22Rv1 (cell line): ENCODE measurements around the gene ARHGEF10L.

Source experiments
- H3K27ac ChIP-seq: fragments of 450-650 bp; 2 replicates; pipeline ENCODE4 v1.5.1; 2017
- CTCF ChIP-seq: fragments of 450-650 bp; IDR thresholded peaks from 2 replicates; pipeline ENCODE4 v1.5.1; 2017; ENCODE audit warnings: mild to moderate bottlenecking
- ZFX ChIP-seq: fragments of 450-650 bp; IDR thresholded peaks from 2 replicates; pipeline ENCODE4 v1.6.1; 2017; ENCODE audit warnings: antibody characterized with exemption, borderline replicate concordance

ARHGEF10L gene

DNA sequence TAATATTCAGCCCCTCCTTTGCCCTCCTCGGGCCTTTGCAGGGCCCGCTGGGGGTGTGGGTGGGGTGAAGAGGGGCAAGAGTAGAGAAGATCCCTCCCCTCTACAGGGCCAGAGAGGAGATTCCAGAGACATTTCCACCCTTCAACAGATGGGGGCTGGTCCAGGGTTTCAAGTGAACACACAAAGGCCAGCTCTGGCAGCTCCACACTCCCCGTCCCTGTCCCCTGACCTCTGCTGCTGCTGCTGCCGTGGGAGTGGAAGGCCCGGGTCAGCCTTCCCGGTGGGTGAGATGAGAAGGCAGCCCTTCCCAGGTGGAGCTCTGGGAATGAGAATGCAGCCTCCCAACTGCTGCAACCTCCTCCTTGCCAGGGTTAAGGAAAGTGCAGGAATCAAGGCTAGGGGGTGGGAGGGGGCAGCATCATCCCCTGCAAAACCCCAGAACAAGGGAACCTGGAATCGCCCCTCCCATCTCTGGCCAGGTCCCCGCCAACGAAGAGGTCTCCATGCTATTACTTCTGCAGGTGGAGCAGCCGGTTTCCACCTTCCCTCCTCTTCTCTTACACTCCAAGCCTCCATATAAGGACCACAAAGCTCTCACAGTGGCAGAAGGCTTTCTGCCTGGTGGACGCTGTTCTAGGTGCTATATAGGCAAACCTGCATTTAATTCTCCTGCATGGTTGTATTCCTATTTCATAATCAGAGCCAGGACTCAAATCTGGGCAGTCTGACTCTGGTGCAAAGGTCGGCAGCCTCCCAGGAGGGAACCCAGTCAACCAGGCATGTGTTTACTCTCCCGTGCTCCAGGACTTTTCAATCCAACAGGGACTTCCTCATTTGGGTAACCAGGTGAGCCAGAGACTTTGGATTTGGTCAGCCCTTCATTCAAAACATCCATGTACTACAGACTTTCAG lies 22.9 kb upstream of the ARHGEF10L start:
- no peak overlapping the region for H3K27ac ChIP-seq
- no peak for TF ChIP-seq ZFX
- TF ChIP-seq CTCF = no peak

- TF ChIP-seq ZFX (no peak), CTCF (no peak)
- H3K27ac ChIP-seq = no peak overlapping the region
These were observed 19.5 kb upstream of the ARHGEF10L start for GRCh38 chr1:17520041-17520440.

GRCh38 chr1:17520473-17521319 lies 18.8 kb upstream of the ARHGEF10L start:
- TF ChIP-seq CTCF (no peak), ZFX (no peak)
- H3K27ac ChIP-seq = no peak overlapping the region

- H3K27ac ChIP-seq = no peak overlapping the region
- no peak for TF ChIP-seq CTCF
- TF ChIP-seq ZFX = no peak
These were observed 17.4 kb upstream of the ARHGEF10L start for GRCh38 chr1:17521946-17522612.

- no peak for TF ChIP-seq ZFX
- TF ChIP-seq CTCF = no peak
- H3K27ac ChIP-seq = no peak overlapping the region
These were observed 16.0 kb upstream of the ARHGEF10L start for GRCh38 chr1:17523321-17524041.

DNA sequence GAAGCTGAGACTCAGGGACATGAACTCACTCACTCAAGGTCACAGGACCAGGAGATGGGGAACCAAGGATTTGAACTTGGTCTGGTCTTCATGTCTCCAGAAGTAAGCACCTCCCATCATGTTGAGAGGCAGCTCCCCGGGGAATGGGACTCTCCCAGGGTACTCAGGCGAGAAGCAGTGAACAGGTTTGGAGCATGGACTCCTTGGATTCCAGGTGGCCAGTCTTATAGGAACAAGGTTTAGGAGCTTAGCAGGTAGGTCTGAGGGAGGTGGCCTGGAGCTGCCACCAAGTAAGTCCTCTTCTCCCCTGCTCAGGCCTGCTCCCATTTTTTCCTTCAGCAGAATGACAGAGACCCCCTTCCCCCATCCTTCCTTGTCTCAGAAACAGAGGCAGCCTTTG lies 14.9 kb upstream of the ARHGEF10L start:
- H3K27ac ChIP-seq = no peak overlapping the region
- TF ChIP-seq ZFX (no peak), CTCF (no peak)
